Endometrium (tissue), 2 donors: Measurements from ENCODE around the gene ABCC4.

Source experiments
- FAIRE-seq: peaks from 2 replicates; lab custom pipeline; 2012; peaks lifted over from hg19 to GRCh38; lab: Jason Lieb, UNC
- donor health status: control.
- donor health status: control.

ABCC4 gene

DNA sequence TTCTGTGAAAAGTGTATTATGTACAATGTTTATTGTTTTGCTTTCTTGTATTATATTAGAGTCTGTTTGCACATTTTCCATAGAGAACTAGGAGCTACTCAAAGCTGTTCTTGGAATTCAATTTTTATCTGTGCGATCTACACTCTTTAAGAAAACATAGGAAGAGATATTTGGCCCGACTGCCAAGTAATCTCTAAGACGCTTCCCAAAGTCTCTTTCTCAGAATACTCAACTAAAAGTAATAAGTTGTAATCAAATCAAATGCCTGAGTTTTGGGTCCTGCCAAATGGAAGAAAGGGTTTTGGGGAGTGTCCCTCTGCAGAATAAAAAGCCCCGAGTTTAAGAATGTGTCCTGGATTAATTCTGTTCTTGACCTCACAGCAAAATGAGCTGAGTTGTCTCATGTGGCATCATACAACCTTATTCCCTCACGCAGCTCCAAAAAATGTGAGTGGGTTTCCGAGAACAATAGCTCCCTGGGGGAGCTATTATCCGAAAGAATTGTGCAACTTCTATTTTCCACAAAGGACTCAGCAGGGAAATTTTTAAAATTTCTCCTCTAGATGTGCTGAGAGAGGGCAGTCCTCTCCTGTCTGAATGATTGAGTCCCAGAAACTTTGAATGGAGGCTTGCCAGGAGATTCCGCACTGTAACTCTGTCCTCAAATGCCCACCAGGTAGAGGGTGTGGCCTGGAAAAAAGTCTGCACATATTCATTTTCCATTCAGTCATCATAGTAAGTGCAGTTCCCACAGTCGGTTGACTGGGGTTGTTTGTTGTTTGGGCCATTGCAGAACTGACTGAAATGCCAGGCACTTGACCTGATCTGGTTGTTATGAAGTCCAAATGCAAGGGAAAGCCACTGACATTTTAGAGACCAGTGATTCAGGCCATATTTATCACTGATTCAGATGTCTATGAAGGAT is 309.0 kb downstream of the ABCC4 start:
- FAIRE-seq, result no peak

DNA sequence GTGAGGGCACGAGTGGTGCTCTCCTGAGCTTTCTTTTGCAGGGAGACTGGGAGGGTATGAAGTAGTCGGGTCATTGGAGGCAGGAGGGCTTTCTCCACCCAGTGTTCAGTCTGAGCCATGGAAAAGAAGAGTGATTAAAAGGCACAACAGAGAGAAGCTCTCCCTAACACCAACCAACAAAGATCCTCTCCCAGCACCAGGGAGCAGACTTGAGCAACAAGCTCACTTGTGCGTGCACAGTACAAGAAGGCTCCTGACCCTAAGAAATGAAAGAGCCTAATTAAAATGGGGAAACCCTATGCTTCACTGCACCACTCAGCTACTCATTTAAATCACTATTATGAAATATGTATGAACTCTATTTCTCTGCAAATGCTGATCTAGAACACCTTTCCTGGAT is 312.6 kb downstream of the ABCC4 start:
- no peak for FAIRE-seq

- FAIRE-seq, result no peak
Measured at GRCh38 chr13:94987869-94988268, 313.4 kb downstream of the ABCC4 start.

DNA sequence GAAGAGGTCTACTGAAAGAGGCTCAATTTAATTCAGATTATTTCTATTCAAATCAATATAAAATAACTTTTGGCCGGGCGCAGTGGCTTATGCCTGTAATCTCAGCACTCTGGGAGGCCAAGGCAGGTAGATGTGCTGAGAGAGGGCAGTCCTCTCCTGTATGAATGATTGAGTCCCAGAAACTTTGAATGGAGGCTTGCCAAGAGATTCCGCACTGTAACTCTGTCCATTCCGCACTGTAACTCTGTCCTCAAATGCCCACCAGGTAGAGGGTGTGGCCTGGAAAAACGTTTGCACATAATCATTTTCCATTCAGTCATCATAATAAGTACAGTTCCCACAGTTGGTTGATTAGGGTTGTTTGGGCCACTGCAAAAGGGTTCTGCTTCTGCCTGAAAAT is 314.2 kb downstream of the ABCC4 start:
- no peak for FAIRE-seq

DNA sequence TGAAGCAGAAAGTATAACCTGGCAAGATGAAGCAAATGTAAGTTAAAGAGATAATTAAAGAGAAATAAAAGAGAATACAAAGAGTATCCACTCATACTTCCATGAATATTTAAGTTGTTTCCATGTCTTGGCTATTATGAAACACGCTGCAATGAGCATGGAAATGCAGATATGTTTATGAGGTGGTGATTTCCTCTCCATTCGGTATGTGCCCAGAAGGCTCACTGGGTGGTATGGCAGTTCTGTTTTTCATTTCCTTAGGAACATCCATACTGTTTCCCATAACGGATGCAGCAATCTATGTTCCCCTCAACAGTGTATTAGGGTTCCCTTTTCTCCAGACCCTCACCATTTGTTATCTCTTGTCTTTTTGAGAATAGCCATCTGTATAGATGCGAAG is 316.3 kb downstream of the ABCC4 start:
- FAIRE-seq, result no peak

GRCh38 chr13:94978516-94978915 is 322.7 kb downstream of the ABCC4 start:
- no peak for FAIRE-seq

- no peak for FAIRE-seq
Measured at GRCh38 chr13:94974015-94974951, 327.0 kb downstream of the ABCC4 start.

DNA sequence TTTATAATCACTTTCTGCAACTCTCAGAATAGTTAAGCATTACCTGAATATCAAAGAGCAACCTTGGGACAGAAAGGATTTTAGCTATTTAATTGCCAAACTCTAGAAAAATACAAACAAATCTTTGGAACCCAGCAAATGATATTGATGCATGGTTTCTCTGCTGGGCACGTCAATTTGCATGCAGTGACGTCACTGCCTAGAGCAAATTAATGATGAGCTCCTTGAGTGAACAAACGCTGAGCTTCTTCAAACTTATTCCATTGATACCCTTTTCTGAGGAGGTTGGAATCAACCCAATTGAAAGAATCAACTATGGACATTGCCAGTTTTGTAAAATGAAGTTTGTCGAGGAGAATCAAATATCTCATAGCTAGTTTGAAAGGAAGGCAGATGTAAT is 329.0 kb downstream of the ABCC4 start:
- no peak for FAIRE-seq
